ENCODE measurements around the gene RAP1GAP. TPM values are rescaled to one million over a fixed set of nuclear protein-coding genes. Genes with fewer than 3 reads are reported as not detected.
A peak's percentile ranks its signal among the peaks of the same experiment; 100 is the strongest.

RAP1GAP gene
- total and polyA plus RNA-seq, 9 of the 15 experiments (the other 6 are each of a cell fraction or from before 2014, with no cell fraction given): 0.29 to 30.2 (median 19.2) TPM

DNA sequence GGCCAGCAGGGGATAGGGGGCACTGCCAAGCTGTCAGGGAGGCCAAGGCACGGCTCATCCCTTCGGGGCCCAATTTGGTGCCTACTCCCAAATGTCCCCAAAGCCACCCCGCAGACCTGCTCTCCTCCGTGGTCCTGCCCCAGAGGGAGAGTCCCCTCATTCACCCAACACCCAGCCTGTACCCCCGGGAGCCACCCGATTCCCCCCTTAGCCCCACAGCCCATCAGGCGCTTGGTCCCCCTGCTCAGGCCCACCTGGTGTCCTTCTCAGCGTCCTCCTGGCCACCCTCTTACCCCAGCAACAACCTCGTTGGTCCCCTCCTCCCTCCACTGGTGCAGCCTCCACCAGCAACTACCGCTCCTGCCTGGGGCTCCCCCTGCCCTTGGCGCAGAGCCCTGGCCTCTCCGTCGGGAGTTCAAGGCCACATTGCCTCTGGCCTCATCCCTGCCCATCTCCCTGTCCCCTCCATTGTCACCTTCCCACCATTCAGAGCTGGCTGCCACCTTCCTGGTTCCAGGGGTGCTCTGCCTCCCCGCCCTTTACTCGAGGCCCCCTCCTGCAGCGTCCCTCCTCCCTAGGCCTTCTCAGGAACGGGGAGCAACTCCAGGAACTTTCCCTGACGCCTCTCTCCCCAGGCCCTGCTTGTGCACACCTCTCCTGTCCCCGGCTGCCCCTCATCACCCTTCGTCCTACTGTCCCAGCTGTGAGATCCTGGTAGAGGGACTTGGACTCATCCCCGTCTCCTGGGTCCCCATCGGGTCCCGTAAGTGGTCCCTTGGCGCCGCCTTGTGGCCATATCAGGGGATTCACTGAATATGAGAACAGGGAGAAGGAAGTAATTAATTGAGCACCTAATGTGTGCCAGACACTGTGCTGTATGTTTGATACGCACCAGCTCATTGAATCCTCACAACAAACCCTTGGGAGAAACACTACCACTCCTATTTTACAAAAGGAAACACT, 73.9 kb downstream of the RAP1GAP start (continued):
- TF ChIP-seq, protein P1, sequence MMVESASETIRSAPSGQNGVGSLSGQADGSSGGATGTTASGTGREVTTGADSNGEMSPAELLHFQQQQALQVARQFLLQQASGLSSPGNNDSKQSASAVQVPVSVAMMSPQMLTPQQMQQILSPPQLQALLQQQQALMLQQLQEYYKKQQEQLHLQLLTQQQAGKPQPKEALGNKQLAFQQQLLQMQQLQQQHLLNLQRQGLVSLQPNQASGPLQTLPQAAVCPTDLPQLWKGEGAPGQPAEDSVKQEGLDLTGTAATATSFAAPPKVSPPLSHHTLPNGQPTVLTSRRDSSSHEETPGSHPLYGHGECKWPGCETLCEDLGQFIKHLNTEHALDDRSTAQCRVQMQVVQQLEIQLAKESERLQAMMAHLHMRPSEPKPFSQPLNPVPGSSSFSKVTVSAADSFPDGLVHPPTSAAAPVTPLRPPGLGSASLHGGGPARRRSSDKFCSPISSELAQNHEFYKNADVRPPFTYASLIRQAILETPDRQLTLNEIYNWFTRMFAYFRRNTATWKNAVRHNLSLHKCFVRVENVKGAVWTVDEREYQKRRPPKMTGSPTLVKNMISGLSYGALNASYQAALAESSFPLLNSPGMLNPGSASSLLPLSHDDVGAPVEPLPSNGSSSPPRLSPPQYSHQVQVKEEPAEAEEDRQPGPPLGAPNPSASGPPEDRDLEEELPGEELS (CRISPR knock-in tag; IDR thresholded peaks at IDR 0.05; ENCODE audit: borderline replicate concordance): no peak
- TF ChIP-seq ZFX (CRISPR knock-in tag; IDR thresholded peaks at IDR 0.05) (no peak), TOE1 (IDR thresholded peaks at IDR 0.05; ENCODE audit: borderline replicate concordance) (no peak), TOE1 (CRISPR knock-in tag; IDR thresholded peaks at IDR 0.05; ENCODE audit: borderline replicate concordance, low read depth) (no peak), ZNF696 (CRISPR knock-in tag; conservative IDR thresholded peaks at IDR 0.05) (no peak), CBFA2T3 (IDR thresholded peaks at IDR 0.05) (no peak), KDM1A (IDR thresholded peaks at IDR 0.05) (peak in 1 of 2 experiments; percentile 35; a peak in 1 of 4 replicates), GATAD2B (IDR thresholded peaks at IDR 0.05; ENCODE audit: borderline replicate concordance) (no peak), ZSCAN32 (CRISPR knock-in tag; IDR thresholded peaks at IDR 0.05) (no peak), MAZ (CRISPR knock-in tag; conservative IDR thresholded peaks at IDR 0.05 in 1 of 2, IDR thresholded peaks at IDR 0.05 in 1 of 2) (peak in 1 of 2 experiments; percentile 46; a peak in 1 of 4 replicates), POLR2AphosphoS2 (IDR thresholded peaks at IDR 0.05; ENCODE audit: low read length) (no peak), ZNF586 (CRISPR knock-in tag; conservative IDR thresholded peaks at IDR 0.05) (no peak), ZNF699 (CRISPR knock-in tag; IDR thresholded peaks at IDR 0.05; ENCODE audit: insufficient replicate concordance) (no peak), NFRKB (IDR thresholded peaks at IDR 0.05; ENCODE audit: low read depth) (no peak)
- TF ChIP-seq, protein P2, sequence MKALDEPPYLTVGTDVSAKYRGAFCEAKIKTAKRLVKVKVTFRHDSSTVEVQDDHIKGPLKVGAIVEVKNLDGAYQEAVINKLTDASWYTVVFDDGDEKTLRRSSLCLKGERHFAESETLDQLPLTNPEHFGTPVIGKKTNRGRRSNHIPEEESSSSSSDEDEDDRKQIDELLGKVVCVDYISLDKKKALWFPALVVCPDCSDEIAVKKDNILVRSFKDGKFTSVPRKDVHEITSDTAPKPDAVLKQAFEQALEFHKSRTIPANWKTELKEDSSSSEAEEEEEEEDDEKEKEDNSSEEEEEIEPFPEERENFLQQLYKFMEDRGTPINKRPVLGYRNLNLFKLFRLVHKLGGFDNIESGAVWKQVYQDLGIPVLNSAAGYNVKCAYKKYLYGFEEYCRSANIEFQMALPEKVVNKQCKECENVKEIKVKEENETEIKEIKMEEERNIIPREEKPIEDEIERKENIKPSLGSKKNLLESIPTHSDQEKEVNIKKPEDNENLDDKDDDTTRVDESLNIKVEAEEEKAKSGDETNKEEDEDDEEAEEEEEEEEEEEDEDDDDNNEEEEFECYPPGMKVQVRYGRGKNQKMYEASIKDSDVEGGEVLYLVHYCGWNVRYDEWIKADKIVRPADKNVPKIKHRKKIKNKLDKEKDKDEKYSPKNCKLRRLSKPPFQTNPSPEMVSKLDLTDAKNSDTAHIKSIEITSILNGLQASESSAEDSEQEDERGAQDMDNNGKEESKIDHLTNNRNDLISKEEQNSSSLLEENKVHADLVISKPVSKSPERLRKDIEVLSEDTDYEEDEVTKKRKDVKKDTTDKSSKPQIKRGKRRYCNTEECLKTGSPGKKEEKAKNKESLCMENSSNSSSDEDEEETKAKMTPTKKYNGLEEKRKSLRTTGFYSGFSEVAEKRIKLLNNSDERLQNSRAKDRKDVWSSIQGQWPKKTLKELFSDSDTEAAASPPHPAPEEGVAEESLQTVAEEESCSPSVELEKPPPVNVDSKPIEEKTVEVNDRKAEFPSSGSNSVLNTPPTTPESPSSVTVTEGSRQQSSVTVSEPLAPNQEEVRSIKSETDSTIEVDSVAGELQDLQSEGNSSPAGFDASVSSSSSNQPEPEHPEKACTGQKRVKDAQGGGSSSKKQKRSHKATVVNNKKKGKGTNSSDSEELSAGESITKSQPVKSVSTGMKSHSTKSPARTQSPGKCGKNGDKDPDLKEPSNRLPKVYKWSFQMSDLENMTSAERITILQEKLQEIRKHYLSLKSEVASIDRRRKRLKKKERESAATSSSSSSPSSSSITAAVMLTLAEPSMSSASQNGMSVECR (CRISPR knock-in tag; IDR thresholded peaks at IDR 0.05): peak; percentile 16; the same call in 1 of the 2 replicates

All from K562 (cell line).